Prostate gland (tissue), 2 donors: ENCODE measurements around the gene AFAP1.

Experiments
- CTCF ChIP-seq, 4 experiments: fragments of 200-600 bp in 2 of 4; fragments of 450-650 bp in 2 of 4; sonication (generic) in 2 of 4; IDR thresholded peaks; 1 replicate in 3 of 4; 2 replicates in 1 of 4; pipeline ENCODE4 v1.5.1; 2016 to 2019; ENCODE audit warnings: antibody characterized with exemption in 4 of 4, mild to moderate bottlenecking in 2 of 4, moderate library complexity in 2 of 4
- POLR2AphosphoS5 ChIP-seq: sonication (generic); formaldehyde crosslinking; IDR thresholded peaks from one replicate; pipeline ENCODE4 v1.6.1; 2017; ENCODE audit warnings: antibody characterized with exemption

- TF ChIP-seq CTCF (IDR thresholded peaks at IDR 0.05) (no peak), POLR2AphosphoS5 (no peak)
Measured at GRCh38 chr4:7871356-7871755, 68.3 kb downstream of the AFAP1 start.
